Measurements from ENCODE around the gene WDR35.

DNA sequence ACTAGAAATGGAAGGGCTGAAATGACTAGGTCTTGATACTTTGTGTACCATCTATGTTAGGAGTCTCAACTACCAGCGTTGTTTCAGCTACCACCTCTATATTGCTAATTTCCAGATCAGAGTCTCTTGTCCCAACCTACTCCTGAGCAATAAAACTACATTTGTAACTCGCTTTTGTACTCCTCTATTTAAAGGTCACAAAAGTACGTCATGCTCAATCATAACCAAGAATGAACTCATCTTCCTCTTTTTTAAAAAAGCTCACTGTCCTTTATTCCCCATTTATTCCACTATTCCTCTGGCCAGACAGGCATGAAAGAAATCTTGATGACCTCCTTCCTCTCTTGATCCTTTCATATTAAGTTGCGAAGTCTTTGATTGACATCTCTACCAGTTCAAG lies 33.8 kb upstream of the WDR35 start:
- TF ChIP-seq, protein P1, sequence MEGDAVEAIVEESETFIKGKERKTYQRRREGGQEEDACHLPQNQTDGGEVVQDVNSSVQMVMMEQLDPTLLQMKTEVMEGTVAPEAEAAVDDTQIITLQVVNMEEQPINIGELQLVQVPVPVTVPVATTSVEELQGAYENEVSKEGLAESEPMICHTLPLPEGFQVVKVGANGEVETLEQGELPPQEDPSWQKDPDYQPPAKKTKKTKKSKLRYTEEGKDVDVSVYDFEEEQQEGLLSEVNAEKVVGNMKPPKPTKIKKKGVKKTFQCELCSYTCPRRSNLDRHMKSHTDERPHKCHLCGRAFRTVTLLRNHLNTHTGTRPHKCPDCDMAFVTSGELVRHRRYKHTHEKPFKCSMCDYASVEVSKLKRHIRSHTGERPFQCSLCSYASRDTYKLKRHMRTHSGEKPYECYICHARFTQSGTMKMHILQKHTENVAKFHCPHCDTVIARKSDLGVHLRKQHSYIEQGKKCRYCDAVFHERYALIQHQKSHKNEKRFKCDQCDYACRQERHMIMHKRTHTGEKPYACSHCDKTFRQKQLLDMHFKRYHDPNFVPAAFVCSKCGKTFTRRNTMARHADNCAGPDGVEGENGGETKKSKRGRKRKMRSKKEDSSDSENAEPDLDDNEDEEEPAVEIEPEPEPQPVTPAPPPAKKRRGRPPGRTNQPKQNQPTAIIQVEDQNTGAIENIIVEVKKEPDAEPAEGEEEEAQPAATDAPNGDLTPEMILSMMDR (conservative IDR thresholded peaks at IDR 0.05), result no peak
- no peak for TF ChIP-seq EZH2 (IDR thresholded peaks at IDR 0.05; ENCODE audit: low read depth)
